Mammary epithelial cell (primary cell): ENCODE measurements around the gene FNDC5.

Source experiments
- CTCF ChIP-seq, 2 donors: IDR thresholded peaks in 1 of 2; conservative IDR thresholded peaks in 1 of 2; 2 replicates each; pipeline ENCODE4 v1.5.1; 2011 to 2012; ENCODE audit warnings: inconsistent platforms in 2 of 2, low read length in 2 of 2, mild to moderate bottlenecking in 2 of 2, control low read depth in 1 of 2, low read depth in 1 of 2; ENCODE audit not compliant: insufficient read depth in 1 of 2; ENCODE audit errors: extremely low read depth in 1 of 2
- EZH2 ChIP-seq: IDR thresholded peaks from 2 replicates; pipeline ENCODE4 v1.6.1; 2012; ENCODE audit warnings: low read length, inconsistent platforms, borderline replicate concordance

- TF ChIP-seq CTCF (conservative IDR thresholded peaks at IDR 0.05 in 1 of 2, IDR thresholded peaks at IDR 0.05 in 1 of 2; ENCODE audit: extremely low read depth in 1 of 2, insufficient read depth in 1 of 2, low read depth in 1 of 2, low read length in 2 of 2), result no peak
- TF ChIP-seq EZH2, result no peak
These were observed 10.8 kb downstream of the FNDC5 start for GRCh38 chr1:32859915-32860314.
